Measurements from ENCODE around the gene TSPAN7.

GRCh38 chrX:38519651-38520050 is 41.7 kb upstream of the TSPAN7 start:
- TF ChIP-seq CTCF (IDR thresholded peaks at IDR 0.05) (no peak), EZH2 (IDR thresholded peaks at IDR 0.05; ENCODE audit: borderline replicate concordance, insufficient read depth, low read depth, low read length, poor library complexity, severe bottlenecking) (no peak)

Measured in B cell (primary cell).